Keratinocyte (primary cell): ENCODE results near the gene COL20A1.

Experiments used
- EZH2 ChIP-seq: IDR thresholded peaks from one replicate; pipeline ENCODE4 v1.6.1; 2012; ENCODE audit warnings: inconsistent platforms, mild to moderate bottlenecking, low read length, moderate library complexity
- TF ChIP-seq, protein P1 (sequence below), 3 experiments: IDR thresholded peaks in 1 of 3; conservative IDR thresholded peaks in 1 of 3; optimal IDR thresholded peaks in 1 of 3; 2 replicates in 2 of 3; 3 replicates in 1 of 3; pipeline versions ENCODE3 to v1.5.1; 2011; ENCODE audit warnings: low read length in 3 of 3, mild to moderate bottlenecking in 3 of 3, moderate library complexity in 2 of 3, control low read depth in 1 of 3, inconsistent platforms in 1 of 3; ENCODE audit not compliant: insufficient read depth in 2 of 3; ENCODE audit errors: extremely low read depth in 1 of 3

DNA sequence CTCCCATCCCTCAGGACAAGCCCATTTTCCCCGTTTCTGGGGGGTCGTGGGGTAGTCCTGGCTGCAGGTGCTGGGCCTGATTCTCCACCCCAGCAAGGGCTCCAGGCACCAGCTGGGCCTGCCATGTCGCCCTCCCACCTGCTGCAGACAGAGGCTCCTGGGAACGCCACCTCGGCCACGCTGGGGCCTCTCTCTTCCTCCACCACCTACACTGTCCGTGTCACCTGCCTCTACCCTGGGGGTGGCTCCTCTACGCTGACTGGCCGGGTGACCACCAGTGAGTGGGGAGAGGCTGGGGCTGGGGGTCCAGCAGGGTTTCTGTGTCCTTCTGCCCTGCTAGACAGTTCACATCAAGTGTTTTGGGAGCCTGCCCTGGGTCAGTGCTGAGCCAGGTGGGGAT lies 19.3 kb downstream of the COL20A1 start:
- TF ChIP-seq, protein P1, sequence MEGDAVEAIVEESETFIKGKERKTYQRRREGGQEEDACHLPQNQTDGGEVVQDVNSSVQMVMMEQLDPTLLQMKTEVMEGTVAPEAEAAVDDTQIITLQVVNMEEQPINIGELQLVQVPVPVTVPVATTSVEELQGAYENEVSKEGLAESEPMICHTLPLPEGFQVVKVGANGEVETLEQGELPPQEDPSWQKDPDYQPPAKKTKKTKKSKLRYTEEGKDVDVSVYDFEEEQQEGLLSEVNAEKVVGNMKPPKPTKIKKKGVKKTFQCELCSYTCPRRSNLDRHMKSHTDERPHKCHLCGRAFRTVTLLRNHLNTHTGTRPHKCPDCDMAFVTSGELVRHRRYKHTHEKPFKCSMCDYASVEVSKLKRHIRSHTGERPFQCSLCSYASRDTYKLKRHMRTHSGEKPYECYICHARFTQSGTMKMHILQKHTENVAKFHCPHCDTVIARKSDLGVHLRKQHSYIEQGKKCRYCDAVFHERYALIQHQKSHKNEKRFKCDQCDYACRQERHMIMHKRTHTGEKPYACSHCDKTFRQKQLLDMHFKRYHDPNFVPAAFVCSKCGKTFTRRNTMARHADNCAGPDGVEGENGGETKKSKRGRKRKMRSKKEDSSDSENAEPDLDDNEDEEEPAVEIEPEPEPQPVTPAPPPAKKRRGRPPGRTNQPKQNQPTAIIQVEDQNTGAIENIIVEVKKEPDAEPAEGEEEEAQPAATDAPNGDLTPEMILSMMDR (optimal IDR thresholded peaks at IDR 0.05 in 1 of 3, IDR thresholded peaks at IDR 0.05 in 1 of 3, conservative IDR thresholded peaks at IDR 0.05 in 1 of 3; ENCODE audit: extremely low read depth in 1 of 3, insufficient read depth in 2 of 3, low read length in 3 of 3) = no peak
- no peak for TF ChIP-seq EZH2
